ENCODE results near the gene SLC18B1. TPM values are rescaled to one million over a fixed set of nuclear protein-coding genes. Genes with fewer than 3 reads are reported as not detected.

The SLC18B1 gene
- total RNA-seq, 4 donors from 2014 or later: 3.9 to 12.3 (median 6.6) TPM

GRCh38 chr6:132812255-132812732 lies 13.9 kb upstream of the SLC18B1 start:
- DNase-seq (ENCODE audit: low spot score in 2 of 2): no peak
- H3K36me3 ChIP-seq: peaks cover 0 to 17% (median 0%) of the 10 kb centered on the region in 3 donors
- H3K27me3 ChIP-seq: no peaks in the 10 kb centered on the region
- WGBS, 2 donors: 19 to 21% methylated on average over 2 of the region's 2 CpGs
- TF ChIP-seq EP300 (IDR thresholded peaks at IDR 0.05): peak in 1 of 2 donors; percentile 29
- TF ChIP-seq, protein P1, sequence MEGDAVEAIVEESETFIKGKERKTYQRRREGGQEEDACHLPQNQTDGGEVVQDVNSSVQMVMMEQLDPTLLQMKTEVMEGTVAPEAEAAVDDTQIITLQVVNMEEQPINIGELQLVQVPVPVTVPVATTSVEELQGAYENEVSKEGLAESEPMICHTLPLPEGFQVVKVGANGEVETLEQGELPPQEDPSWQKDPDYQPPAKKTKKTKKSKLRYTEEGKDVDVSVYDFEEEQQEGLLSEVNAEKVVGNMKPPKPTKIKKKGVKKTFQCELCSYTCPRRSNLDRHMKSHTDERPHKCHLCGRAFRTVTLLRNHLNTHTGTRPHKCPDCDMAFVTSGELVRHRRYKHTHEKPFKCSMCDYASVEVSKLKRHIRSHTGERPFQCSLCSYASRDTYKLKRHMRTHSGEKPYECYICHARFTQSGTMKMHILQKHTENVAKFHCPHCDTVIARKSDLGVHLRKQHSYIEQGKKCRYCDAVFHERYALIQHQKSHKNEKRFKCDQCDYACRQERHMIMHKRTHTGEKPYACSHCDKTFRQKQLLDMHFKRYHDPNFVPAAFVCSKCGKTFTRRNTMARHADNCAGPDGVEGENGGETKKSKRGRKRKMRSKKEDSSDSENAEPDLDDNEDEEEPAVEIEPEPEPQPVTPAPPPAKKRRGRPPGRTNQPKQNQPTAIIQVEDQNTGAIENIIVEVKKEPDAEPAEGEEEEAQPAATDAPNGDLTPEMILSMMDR (IDR thresholded peaks at IDR 0.05): no peak
- no peaks in the 10 kb centered on the region for H3K9me3 ChIP-seq
- peaks cover 0 to 27% (median 10%) of the 10 kb centered on the region in 4 donors for H3K4me1 ChIP-seq
- peak overlapping the region; percentile 85 to 90 (median 88) for H3K27ac ChIP-seq
- peak overlapping the region; percentile 70 to 89 (median 80) for H3K4me3 ChIP-seq

DNA sequence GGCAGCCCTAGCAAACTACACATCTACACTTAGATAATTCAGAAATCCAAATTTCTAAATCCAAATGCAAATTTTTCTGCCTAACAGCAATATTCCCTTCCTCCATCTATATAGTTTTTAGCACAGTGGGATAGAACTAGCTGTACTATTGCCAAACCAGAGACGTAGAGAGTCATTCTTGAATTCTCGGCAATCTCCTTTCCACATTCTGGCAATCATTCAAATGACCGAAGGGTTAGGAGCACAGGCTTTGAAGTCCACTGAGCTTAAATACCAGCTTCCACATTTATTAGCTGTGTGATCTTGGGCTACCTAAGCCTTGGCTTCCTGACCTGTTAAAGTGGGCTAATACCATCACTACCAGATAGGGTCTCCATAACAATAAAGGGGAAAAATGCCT lies 12.8 kb upstream of the SLC18B1 start:
- Histone ChIP-seq H3K27ac (no peak overlapping the region), H3K27me3 (no peaks in the 10 kb centered on the region), H3K9me3 (no peaks in the 10 kb centered on the region), H3K4me1 (peaks cover 0 to 17% (median 9%) of the 10 kb centered on the region in 4 donors), H3K36me3 (peaks cover 0 to 7% (median 0%) of the 10 kb centered on the region in 3 donors), H3K4me3 (no peak overlapping the region)
- no peak for DNase-seq (ENCODE audit: low spot score in 2 of 2)
- TF ChIP-seq POLR2A (IDR thresholded peaks at IDR 0.05) (no peak), EP300 (IDR thresholded peaks at IDR 0.05) (no peak)
- TF ChIP-seq, protein P1 (IDR thresholded peaks at IDR 0.05): no peak
- WGBS, 2 donors: 30 to 32% methylated on average over 3 of the region's 3 CpGs

- H3K27me3 ChIP-seq: no peaks in the 10 kb centered on the region
- no peaks in the 10 kb centered on the region for H3K36me3 ChIP-seq
- H3K27ac ChIP-seq: no peak overlapping the region
- no peak overlapping the region for H3K4me3 ChIP-seq
- WGBS, 2 donors: 58 to 84% methylated on average over 2 of the region's 2 CpGs
- DNase-seq (ENCODE audit: low spot score in 2 of 2): no peak
- H3K9me3 ChIP-seq: peaks cover 0 to 24% (median 1%) of the 10 kb centered on the region in 4 donors
- TF ChIP-seq, protein P1 (IDR thresholded peaks at IDR 0.05): no peak
- TF ChIP-seq POLR2A (IDR thresholded peaks at IDR 0.05) (no peak), EP300 (IDR thresholded peaks at IDR 0.05) (no peak)
- no peaks in the 10 kb centered on the region for H3K4me1 ChIP-seq
Observed at GRCh38 chr6:132805548-132805947, 7.1 kb upstream of the SLC18B1 start.

DNA sequence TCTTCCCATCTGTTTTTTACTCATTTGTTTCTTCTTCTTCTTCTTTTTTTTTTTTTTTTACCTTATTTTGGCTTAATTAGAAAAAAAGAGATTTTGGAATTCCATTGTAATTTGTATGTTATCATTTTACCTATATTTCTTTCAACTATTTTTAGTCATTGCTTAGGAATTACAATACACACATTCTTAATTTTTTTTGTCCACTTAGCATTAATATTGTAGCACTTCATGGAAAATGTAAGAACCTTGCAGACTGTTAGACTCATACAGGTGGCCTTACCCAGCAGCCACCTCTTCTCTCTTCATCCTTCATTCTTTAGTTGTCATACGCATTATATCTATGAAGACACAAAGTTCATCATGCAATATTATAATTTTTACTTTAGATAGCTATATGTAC lies 5.8 kb upstream of the SLC18B1 start:
- TF ChIP-seq, protein P1 (IDR thresholded peaks at IDR 0.05): no peak
- TF ChIP-seq POLR2A (IDR thresholded peaks at IDR 0.05) (no peak), EP300 (IDR thresholded peaks at IDR 0.05) (no peak)
- Histone ChIP-seq H3K4me3 (no peak overlapping the region), H3K27ac (no peak overlapping the region), H3K36me3 (no peaks in the 10 kb centered on the region), H3K4me1 (no peaks in the 10 kb centered on the region), H3K9me3 (peaks cover 0 to 24% (median 1%) of the 10 kb centered on the region in 4 donors), H3K27me3 (no peaks in the 10 kb centered on the region)
- DNase-seq (ENCODE audit: low spot score in 2 of 2): no peak
- whole genome bisulfite sequencing, 2 donors: 96 to 98% methylated on average over 1 of the region's 1 CpG

- no peak overlapping the region for H3K27ac ChIP-seq
- H3K27me3 ChIP-seq: no peaks in the 10 kb centered on the region
- H3K36me3 ChIP-seq: no peaks in the 10 kb centered on the region
- DNase-seq (ENCODE audit: low spot score in 2 of 2): no peak
- H3K9me3 ChIP-seq: peaks cover 0 to 20% (median 1%) of the 10 kb centered on the region in 4 donors
- TF ChIP-seq POLR2A (IDR thresholded peaks at IDR 0.05): no peak
- TF ChIP-seq, protein P1 (IDR thresholded peaks at IDR 0.05): no peak
- no peak for TF ChIP-seq EP300 (IDR thresholded peaks at IDR 0.05)
- 100% methylated on average over 1 of the region's 1 CpG for WGBS, 2 donors
- no peak overlapping the region for H3K4me3 ChIP-seq
- H3K4me1 ChIP-seq: peaks cover 0 to 7% (median 3%) of the 10 kb centered on the region in 4 donors
Observed at GRCh38 chr6:132800656-132801055, 2.2 kb upstream of the SLC18B1 start.
